Measurements from ENCODE around the gene H2BK1.

DNA sequence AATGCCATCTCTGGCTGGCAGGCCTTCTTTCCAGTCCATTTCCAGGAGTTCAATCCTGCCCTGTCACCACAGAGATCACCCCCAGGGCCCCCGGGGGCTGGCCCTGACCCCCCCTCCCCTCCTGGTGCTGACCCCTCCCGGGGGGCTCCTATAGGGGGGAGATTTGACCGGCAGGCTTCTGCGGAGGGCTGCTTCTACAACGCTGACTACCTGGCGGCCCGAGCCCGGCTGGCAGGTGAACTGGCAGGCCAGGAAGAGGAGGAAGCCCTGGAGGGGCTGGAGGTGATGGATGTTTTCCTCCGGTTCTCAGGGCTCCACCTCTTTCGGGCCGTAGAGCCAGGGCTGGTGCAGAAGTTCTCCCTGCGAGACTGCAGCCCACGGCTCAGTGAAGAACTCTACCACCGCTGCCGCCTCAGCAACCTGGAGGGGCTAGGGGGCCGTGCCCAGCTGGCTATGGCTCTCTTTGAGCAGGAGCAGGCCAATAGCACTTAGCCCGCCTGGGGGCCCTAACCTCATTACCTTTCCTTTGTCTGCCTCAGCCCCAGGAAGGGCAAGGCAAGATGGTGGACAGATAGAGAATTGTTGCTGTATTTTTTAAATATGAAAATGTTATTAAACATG lies 28.0 kb upstream of the H2BK1 start:
- TF ChIP-seq, protein P1, sequence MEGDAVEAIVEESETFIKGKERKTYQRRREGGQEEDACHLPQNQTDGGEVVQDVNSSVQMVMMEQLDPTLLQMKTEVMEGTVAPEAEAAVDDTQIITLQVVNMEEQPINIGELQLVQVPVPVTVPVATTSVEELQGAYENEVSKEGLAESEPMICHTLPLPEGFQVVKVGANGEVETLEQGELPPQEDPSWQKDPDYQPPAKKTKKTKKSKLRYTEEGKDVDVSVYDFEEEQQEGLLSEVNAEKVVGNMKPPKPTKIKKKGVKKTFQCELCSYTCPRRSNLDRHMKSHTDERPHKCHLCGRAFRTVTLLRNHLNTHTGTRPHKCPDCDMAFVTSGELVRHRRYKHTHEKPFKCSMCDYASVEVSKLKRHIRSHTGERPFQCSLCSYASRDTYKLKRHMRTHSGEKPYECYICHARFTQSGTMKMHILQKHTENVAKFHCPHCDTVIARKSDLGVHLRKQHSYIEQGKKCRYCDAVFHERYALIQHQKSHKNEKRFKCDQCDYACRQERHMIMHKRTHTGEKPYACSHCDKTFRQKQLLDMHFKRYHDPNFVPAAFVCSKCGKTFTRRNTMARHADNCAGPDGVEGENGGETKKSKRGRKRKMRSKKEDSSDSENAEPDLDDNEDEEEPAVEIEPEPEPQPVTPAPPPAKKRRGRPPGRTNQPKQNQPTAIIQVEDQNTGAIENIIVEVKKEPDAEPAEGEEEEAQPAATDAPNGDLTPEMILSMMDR (IDR thresholded peaks at IDR 0.05) = no peak
- TF ChIP-seq POLR2A (IDR thresholded peaks at IDR 0.05) = no peak

All from right lobe of liver (tissue), 4 donors.